Measurements from ENCODE around the gene ASB13. TPM values are rescaled to one million over a fixed set of nuclear protein-coding genes. Genes with fewer than 3 reads are reported as not detected.
A peak's percentile ranks its signal among the peaks of the same experiment; 100 is the strongest.

ASB13 gene
- total RNA-seq, 1 experiment from 2014 or later = 13.8 TPM

GRCh38 chr10:5685764-5686240 is 19.4 kb upstream of the ASB13 start:
- Histone ChIP-seq H2BK5ac (ENCODE audit: insufficient read length, low read length) (no peak overlapping the region), H4K91ac (ENCODE audit: insufficient read length, low read depth, low read length) (no peak overlapping the region), H2BK120ac (ENCODE audit: low read depth, low read length, poor library complexity, severe bottlenecking) (no peak overlapping the region), H2BK12ac (ENCODE audit: insufficient read length, low read depth, low read length) (no peak overlapping the region), H3K56ac (ENCODE audit: insufficient read length, low read depth, low read length) (no peak overlapping the region), H3K4me2 (ENCODE audit: insufficient read depth, insufficient read length, low read length) (peak overlapping the region; percentile 91), H3K27me3 (ENCODE audit: insufficient read depth, low read length) (no peaks in the 10 kb centered on the region; the same call in 1 of the 2 replicates), H2AK5ac (ENCODE audit: insufficient read length, low read length) (no peak overlapping the region), H3K23ac (ENCODE audit: insufficient read length, low read depth, low read length) (no peak overlapping the region), H3T11ph (ENCODE audit: low read length) (no peak overlapping the region), H3K79me1 (ENCODE audit: insufficient read depth, low read depth, low read length, poor library complexity, severe bottlenecking) (no peaks in the 10 kb centered on the region), H3K4me1 (ENCODE audit: insufficient read depth, low read length) (no peaks in the 10 kb centered on the region), H3K9ac (ENCODE audit: extremely low read depth, insufficient read length, low read length) (no peak overlapping the region), H3K27ac (ENCODE audit: insufficient read length, low read depth, low read length) (no peak overlapping the region), H3K9me3 (ENCODE audit: control insufficient read depth, low read depth, low read length) (no peaks in the 10 kb centered on the region), H2BK20ac (ENCODE audit: low read depth, low read length, poor library complexity, severe bottlenecking) (no peak overlapping the region), H3K4ac (ENCODE audit: low read depth, low read length) (no peak overlapping the region), H4K20me1 (ENCODE audit: control insufficient read depth, insufficient read depth, insufficient read length) (no peaks in the 10 kb centered on the region), H2AFZ (ENCODE audit: low read length) (no peak overlapping the region), H3K23me2 (ENCODE audit: insufficient read length, low read depth, low read length, poor library complexity, severe bottlenecking) (peaks cover 4% of the 10 kb centered on the region), H3K79me2 (ENCODE audit: insufficient read depth, low read length) (peaks cover 12% of the 10 kb centered on the region; the same call in 1 of the 2 replicates), H3K18ac (ENCODE audit: insufficient read length, low read depth, low read length) (no peak overlapping the region), H4K8ac (replicated peaks; ENCODE audit: insufficient read length, low read depth, low read length) (no peak overlapping the region), H4K5ac (ENCODE audit: insufficient read length, low read depth, low read length) (no peak overlapping the region), H2BK15ac (ENCODE audit: low read depth, low read length) (no peak overlapping the region), H3K14ac (ENCODE audit: insufficient read depth, low read length) (no peak overlapping the region)
- DNase-seq = no peak
- Mint-ChIP-seq H3K9me3 (peaks cover 0 to 7% of the 10 kb centered on the region in 2 experiments; a peak in 2 of 5 replicates), H3K27ac (peak overlapping the region in 2 of 3 experiments; percentile 57 to 83; a peak in 2 of 7 replicates), H3K27me3 (ENCODE audit: low read depth) (peaks cover 30% of the 10 kb centered on the region), H3K36me3 (ENCODE audit: insufficient read depth in 1 of 3, low read depth in 3 of 3) (peaks cover 0 to 4% (median 2%) of the 10 kb centered on the region in 3 experiments; a peak in 2 of 7 replicates), H3K4me3 (peak overlapping the region; percentile 96 to 97), H3K4me1 (peaks cover 14 to 15% of the 10 kb centered on the region in 2 experiments)
- no peak; the same call in 2 of the 3 replicates for TF ChIP-seq CTCF (conservative IDR thresholded peaks at IDR 0.05)
- WGBS (ENCODE audit: extremely low coverage, insufficient read length, low lambda C conversion rate) = no CpG with 5 or more reads among the region's 10 CpGs
